Measurements from ENCODE around the gene LEKR1.

GRCh38 chr3:156792114-156792513 lies 34.0 kb upstream of the LEKR1 start:
- TF ChIP-seq POLR2AphosphoS5 (IDR thresholded peaks at IDR 0.05; ENCODE audit: borderline replicate concordance, low read depth, low read length) (no peak), EZH2 (IDR thresholded peaks at IDR 0.05) (no peak)

All from SK-N-MC (cell line).